Breast epithelium (tissue), 4 donors: ENCODE measurements around the gene MRPS2. TPM values are rescaled to one million over a fixed set of nuclear protein-coding genes. Genes with fewer than 3 reads are reported as not detected.

ENCODE experiments used
- DNase-seq, 2 donors: peaks; one replicate each; pipeline ENCODE4 v3.0.0-alpha.2; 2019; ENCODE audit warnings: low spot score in 2 of 2
- H3K27ac ChIP-seq, 2 donors: fragments of 200-600 bp; sonication (generic) in 1 of 2; one replicate each; pipeline ENCODE4 v1.5.1; 2016 to 2019; ENCODE audit warnings: mild to moderate bottlenecking in 1 of 2
- H3K27me3 ChIP-seq, 2 donors: fragments of 200-600 bp; sonication (generic) in 1 of 2; one replicate each; pipeline versions ENCODE4 v1.5.1 to v1.6.0; 2017 to 2019; ENCODE audit warnings: control low read depth in 1 of 2, mild to moderate bottlenecking in 1 of 2
- H3K36me3 ChIP-seq: fragments of 200-600 bp; one replicate; pipeline ENCODE4 v1.5.1; 2019
- H3K4me1 ChIP-seq, 2 donors: fragments of 200-600 bp; sonication (generic); one replicate each; pipeline ENCODE4 v1.5.1; 2016 to 2019; ENCODE audit warnings: control low read depth in 1 of 2
- H3K4me3 ChIP-seq, 3 donors: fragments of 200-600 bp; sonication (generic); 1 replicate in 2 of 3; 2 replicates in 1 of 3; pipeline ENCODE4 v1.5.1; 2016 to 2019; ENCODE audit warnings: mild to moderate bottlenecking in 3 of 3, moderate library complexity in 2 of 3
- H3K9me3 ChIP-seq, 2 donors: fragments of 200-600 bp; sonication (generic) in 1 of 2; one replicate each; pipeline ENCODE4 v1.5.1; 2016 to 2019; ENCODE audit warnings: control low read depth in 1 of 2
- POLR2A ChIP-seq: fragments of 450-650 bp; IDR thresholded peaks from one replicate; pipeline ENCODE4 v1.6.1; 2016; ENCODE audit warnings: antibody characterized with exemption, mild to moderate bottlenecking, moderate library complexity
- POLR2AphosphoS5 ChIP-seq, 3 donors: sonication (generic); formaldehyde crosslinking; IDR thresholded peaks; one replicate each; pipeline ENCODE4 v1.6.1; 2017; ENCODE audit warnings: antibody characterized with exemption in 3 of 3
- intact Hi-C: fragments of 100-400 bp; cut with DNase I; formaldehyde crosslinking; loops from one replicate; pipeline ENCODE4 v1.15.1; 2023; ENCODE audit warnings: low total_unique reads
- total RNA-seq, 3 donors: library from RNA; depleted of rRNA; stranded (reverse); fragments of >200 nt; gene quantifications; one replicate each; pipeline ENCODE4 v1.1.0, GENCODE V29; 2016
- TF ChIP-seq, protein P1 (sequence below), 3 donors: fragments of 450-650 bp; IDR thresholded peaks; one replicate each; pipeline ENCODE4 v1.5.1; 2016 to 2017; ENCODE audit warnings: antibody characterized with exemption in 3 of 3, mild to moderate bottlenecking in 3 of 3, moderate library complexity in 3 of 3

The MRPS2 gene
- total RNA-seq, 3 donors from 2014 or later = 35.4 to 39.8 (median 36.7) TPM

DNA sequence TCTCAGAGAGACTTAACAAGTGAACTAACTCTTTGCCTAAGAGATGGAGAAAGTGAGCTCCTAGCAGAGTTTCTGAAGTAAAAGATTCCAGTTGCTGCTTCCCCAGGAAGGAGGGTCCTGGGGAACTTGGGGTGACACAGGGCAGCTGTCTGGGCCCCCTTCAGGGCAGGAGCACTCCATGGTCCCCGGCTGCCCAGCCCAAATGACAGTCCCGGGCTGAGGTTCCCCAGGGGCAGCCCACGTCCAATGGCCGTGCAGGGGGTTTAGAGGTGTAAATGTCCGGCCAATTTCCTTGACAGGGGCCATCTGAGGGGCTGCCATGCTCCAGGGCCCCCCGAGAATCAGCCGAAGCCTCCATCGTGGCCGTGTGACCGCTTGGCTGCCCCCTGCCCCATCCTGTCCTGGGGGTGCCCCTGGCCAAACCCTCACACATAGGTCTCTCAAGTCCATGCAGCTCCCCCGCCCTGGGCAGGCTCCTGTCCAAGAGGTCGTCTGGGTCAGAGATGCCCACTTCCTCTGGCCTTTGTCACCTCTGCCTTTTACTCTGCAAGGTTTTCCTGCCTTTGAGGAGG is 26.4 kb upstream of the MRPS2 start:
- H3K27me3 ChIP-seq = no peaks in the 10 kb centered on the region
- no peak for TF ChIP-seq POLR2A
- TF ChIP-seq, protein P1, sequence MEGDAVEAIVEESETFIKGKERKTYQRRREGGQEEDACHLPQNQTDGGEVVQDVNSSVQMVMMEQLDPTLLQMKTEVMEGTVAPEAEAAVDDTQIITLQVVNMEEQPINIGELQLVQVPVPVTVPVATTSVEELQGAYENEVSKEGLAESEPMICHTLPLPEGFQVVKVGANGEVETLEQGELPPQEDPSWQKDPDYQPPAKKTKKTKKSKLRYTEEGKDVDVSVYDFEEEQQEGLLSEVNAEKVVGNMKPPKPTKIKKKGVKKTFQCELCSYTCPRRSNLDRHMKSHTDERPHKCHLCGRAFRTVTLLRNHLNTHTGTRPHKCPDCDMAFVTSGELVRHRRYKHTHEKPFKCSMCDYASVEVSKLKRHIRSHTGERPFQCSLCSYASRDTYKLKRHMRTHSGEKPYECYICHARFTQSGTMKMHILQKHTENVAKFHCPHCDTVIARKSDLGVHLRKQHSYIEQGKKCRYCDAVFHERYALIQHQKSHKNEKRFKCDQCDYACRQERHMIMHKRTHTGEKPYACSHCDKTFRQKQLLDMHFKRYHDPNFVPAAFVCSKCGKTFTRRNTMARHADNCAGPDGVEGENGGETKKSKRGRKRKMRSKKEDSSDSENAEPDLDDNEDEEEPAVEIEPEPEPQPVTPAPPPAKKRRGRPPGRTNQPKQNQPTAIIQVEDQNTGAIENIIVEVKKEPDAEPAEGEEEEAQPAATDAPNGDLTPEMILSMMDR (IDR thresholded peaks at IDR 0.05) = no peak
- intact Hi-C loops = no loop called here
- H3K4me3 ChIP-seq = no peak overlapping the region
- H3K9me3 ChIP-seq = no peaks in the 10 kb centered on the region
- no peaks in the 10 kb centered on the region for H3K36me3 ChIP-seq
- no peak overlapping the region for H3K27ac ChIP-seq
- H3K4me1 ChIP-seq = no peaks in the 10 kb centered on the region
- DNase-seq = no peak

DNA sequence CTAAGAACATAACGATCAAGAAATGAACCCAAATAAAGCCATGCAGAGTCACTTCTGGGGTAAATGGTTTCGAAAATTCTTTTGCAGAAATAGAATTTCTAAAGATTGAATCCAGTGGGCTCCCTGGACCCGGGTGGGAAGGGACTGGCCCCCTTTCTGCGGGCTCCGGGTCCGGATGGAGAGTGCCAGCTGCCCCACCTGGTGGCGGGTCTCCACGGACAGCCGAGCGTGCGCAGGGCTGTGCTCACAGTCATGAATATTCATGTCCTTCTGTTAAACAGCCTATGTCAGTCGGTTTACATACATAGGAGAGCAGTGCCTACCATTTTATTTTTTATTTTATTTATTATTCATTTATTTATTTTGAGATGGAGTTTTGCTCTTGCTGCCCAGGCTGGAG is 25.6 kb upstream of the MRPS2 start:
- DNase-seq = no peak
- Histone ChIP-seq H3K27ac (no peak overlapping the region), H3K36me3 (no peaks in the 10 kb centered on the region), H3K4me1 (no peaks in the 10 kb centered on the region), H3K4me3 (no peak overlapping the region), H3K9me3 (no peaks in the 10 kb centered on the region), H3K27me3 (no peaks in the 10 kb centered on the region)
- TF ChIP-seq POLR2A = no peak
- TF ChIP-seq, protein P1 (IDR thresholded peaks at IDR 0.05) = no peak
- TF ChIP-seq POLR2AphosphoS5 (IDR thresholded peaks at IDR 0.05) = no peak
- intact Hi-C loops = no loop called here

DNA sequence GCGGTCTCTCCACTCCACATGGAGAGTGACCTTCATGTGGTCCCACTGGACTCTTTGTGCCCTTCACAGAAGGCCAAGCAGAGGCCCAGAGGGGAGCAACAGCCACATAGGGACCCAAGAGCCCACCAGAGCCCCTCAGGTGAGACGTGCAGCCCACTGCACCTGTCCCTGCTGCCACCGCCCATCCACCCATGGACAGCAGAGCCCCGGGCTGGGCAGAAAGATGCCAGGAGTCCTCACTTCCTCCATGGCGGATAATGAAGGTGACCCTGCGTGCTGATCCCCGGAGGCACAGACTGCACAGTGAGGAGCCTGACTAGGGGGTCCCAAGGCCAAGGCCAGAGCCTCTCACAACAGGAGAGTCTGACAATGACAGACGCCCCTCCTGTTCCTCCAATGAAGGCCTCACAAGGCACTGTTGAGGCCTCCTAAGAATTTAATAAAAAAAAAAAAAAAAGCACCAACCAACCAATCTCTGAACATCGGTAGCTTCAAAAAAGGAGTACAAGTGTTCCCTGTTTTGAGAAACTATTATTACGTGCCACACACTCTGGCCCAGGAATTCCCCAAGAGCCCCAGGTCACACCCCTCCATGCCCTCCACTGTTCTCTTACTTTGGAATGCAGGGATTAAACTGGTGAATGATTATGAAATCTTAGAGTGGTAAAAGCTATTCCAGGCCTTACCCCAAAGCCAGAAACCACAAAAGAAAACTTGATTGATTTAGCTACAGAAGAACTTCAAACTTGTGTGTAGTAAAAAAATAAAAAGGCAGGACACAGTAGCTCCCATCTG is 23.7 kb upstream of the MRPS2 start:
- no peaks in the 10 kb centered on the region for H3K27me3 ChIP-seq
- TF ChIP-seq POLR2A = no peak
- no peak for TF ChIP-seq POLR2AphosphoS5 (IDR thresholded peaks at IDR 0.05)
- TF ChIP-seq, protein P1 (IDR thresholded peaks at IDR 0.05) = no peak
- no peak for DNase-seq
- no peaks in the 10 kb centered on the region for H3K9me3 ChIP-seq
- H3K4me1 ChIP-seq = peaks cover 5 to 6% of the 10 kb centered on the region in 2 donors
- H3K4me3 ChIP-seq = no peak overlapping the region
- H3K36me3 ChIP-seq = no peaks in the 10 kb centered on the region
- intact Hi-C loops = no loop called here
- H3K27ac ChIP-seq = no peak overlapping the region

DNA sequence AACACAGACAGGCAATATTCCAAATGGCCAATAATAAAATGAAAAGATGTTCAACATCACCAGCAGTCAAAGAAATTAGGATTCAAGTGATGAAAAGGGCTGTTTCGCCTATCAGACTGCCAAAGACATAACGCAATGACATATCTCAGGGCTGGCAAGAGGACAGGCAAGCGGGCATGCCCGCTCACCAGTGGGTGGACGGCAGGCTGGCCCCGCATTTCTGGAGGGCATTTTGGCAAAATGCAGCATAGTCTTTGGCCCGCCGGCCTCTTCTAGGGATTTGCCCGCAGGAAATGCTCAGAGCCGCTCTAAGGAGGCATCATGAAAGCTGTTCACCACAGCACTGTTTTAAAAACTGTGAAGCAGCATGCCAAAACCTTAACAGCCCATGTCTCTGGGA is 22.3 kb upstream of the MRPS2 start:
- Histone ChIP-seq H3K4me1 (peaks cover 5 to 6% of the 10 kb centered on the region in 2 donors), H3K27ac (no peak overlapping the region), H3K36me3 (no peaks in the 10 kb centered on the region), H3K4me3 (no peak overlapping the region), H3K9me3 (no peaks in the 10 kb centered on the region), H3K27me3 (no peaks in the 10 kb centered on the region)
- DNase-seq = no peak
- intact Hi-C loops = no loop called here
- TF ChIP-seq, protein P1 (IDR thresholded peaks at IDR 0.05) = no peak
- TF ChIP-seq POLR2AphosphoS5 (IDR thresholded peaks at IDR 0.05) (no peak), POLR2A (no peak)

DNA sequence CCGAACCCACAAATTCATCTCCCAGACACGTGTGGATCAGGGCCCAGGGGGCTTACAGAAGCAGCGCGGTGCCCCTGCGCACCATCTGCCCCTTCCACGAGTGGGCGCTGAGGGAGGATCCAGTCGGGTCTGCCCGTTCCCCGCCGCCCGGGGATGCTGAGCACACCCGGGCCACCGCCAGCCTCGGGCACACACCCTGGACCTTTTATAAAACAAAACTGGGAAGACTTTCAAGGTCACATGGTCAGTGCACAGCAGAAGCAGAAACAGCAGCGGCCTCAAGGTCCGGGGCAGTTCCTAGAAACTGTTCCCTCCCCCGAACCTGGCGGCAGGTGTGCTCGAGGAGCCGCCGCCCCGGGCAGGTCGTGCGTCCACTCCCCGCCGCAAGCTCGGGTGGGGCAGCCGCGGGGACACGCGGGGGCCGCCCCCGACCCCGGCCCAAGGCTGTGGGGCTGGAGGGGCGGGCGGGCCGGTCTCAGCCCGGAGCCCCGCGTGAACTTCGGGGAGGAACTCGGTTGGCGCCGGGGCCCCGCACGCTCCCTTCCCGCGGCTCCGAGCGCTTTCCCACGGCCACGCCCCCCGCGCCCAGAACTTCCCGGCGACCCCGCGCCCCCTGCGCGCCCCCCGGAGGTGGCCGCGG is 21.5 kb upstream of the MRPS2 start:
- Histone ChIP-seq H3K4me1 (peaks cover 5 to 6% of the 10 kb centered on the region in 2 donors), H3K4me3 (peak overlapping the region; percentile 62 to 86 (median 77)), H3K9me3 (no peaks in the 10 kb centered on the region), H3K27ac (peak overlapping the region; percentile 69 to 85), H3K27me3 (no peaks in the 10 kb centered on the region), H3K36me3 (no peaks in the 10 kb centered on the region)
- intact Hi-C loops = no loop called here
- TF ChIP-seq POLR2A (no peak), POLR2AphosphoS5 (IDR thresholded peaks at IDR 0.05) (no peak)
- TF ChIP-seq, protein P1 (IDR thresholded peaks at IDR 0.05) = no peak
- peak in 1 of 2 donors; percentile 37 for DNase-seq
